ENCODE data around the gene THNSL1. TPM values are rescaled to one million over a fixed set of nuclear protein-coding genes. Genes with fewer than 3 reads are reported as not detected.

Gene THNSL1
- polyA plus RNA-seq, 1 of the 3 experiments (the other 2 are of a cell fraction), result 1.3 TPM

DNA sequence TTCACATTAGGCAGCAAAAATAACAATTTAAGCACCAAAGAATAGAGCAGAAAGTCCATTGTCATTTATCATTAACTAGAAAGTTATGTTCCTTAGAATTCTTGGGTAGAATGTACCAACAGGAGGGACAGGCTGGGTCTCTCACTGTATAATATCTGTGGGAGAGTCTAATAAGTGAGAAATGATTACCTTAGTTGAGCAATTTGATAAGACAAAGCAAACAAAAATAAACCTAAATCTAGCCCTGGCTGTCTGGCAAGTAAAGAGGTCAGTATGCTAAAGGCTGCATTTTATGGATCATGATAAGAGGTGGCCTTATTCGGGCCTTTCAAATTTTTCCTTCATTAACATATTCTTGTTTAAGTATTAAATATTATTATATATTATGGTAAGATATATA lies 35.6 kb downstream of the THNSL1 start:
- no peaks in the 10 kb centered on the region for H3F3A ChIP-seq (replicated peaks; ENCODE audit: insufficient read depth)
- no peak overlapping the region for H3K4me2 ChIP-seq
- ChIA-PET POLR2A (no interaction called here), CTCF (no interaction called here)
- no peak overlapping the region for H3K27ac ChIP-seq (ENCODE audit: low read depth in 2 of 2, low read length in 1 of 2)
- H3K27me3 ChIP-seq (ENCODE audit: insufficient read depth), result no peaks in the 10 kb centered on the region
- no peak overlapping the region for H2AFZ ChIP-seq (ENCODE audit: low read depth)
- no peak overlapping the region for H3K4me3 ChIP-seq (ENCODE audit: low read depth in 2 of 2, low read length in 1 of 2)
- no peak overlapping the region for H3K9ac ChIP-seq
- H3K36me3 ChIP-seq (replicated peaks in 1 of 2; ENCODE audit: control insufficient read depth in 1 of 2, insufficient read depth in 2 of 2, low read length in 1 of 2), result no peaks in the 10 kb centered on the region
- no peaks in the 10 kb centered on the region for H3K9me3 ChIP-seq
- H3K9me2 ChIP-seq, result no peaks in the 10 kb centered on the region
- H3K79me2 ChIP-seq (ENCODE audit: insufficient read depth), result no peaks in the 10 kb centered on the region
- TF ChIP-seq, protein P1, sequence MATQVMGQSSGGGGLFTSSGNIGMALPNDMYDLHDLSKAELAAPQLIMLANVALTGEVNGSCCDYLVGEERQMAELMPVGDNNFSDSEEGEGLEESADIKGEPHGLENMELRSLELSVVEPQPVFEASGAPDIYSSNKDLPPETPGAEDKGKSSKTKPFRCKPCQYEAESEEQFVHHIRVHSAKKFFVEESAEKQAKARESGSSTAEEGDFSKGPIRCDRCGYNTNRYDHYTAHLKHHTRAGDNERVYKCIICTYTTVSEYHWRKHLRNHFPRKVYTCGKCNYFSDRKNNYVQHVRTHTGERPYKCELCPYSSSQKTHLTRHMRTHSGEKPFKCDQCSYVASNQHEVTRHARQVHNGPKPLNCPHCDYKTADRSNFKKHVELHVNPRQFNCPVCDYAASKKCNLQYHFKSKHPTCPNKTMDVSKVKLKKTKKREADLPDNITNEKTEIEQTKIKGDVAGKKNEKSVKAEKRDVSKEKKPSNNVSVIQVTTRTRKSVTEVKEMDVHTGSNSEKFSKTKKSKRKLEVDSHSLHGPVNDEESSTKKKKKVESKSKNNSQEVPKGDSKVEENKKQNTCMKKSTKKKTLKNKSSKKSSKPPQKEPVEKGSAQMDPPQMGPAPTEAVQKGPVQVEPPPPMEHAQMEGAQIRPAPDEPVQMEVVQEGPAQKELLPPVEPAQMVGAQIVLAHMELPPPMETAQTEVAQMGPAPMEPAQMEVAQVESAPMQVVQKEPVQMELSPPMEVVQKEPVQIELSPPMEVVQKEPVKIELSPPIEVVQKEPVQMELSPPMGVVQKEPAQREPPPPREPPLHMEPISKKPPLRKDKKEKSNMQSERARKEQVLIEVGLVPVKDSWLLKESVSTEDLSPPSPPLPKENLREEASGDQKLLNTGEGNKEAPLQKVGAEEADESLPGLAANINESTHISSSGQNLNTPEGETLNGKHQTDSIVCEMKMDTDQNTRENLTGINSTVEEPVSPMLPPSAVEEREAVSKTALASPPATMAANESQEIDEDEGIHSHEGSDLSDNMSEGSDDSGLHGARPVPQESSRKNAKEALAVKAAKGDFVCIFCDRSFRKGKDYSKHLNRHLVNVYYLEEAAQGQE (IDR thresholded peaks at IDR 0.05; ENCODE audit: low read depth, low read length), result no peak
- TF ChIP-seq, protein P2, sequence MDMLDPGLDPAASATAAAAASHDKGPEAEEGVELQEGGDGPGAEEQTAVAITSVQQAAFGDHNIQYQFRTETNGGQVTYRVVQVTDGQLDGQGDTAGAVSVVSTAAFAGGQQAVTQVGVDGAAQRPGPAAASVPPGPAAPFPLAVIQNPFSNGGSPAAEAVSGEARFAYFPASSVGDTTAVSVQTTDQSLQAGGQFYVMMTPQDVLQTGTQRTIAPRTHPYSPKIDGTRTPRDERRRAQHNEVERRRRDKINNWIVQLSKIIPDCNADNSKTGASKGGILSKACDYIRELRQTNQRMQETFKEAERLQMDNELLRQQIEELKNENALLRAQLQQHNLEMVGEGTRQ (IDR thresholded peaks at IDR 0.05; ENCODE audit: borderline replicate concordance, low read depth, low read length), result no peak
- TF ChIP-seq NRF1 (IDR thresholded peaks at IDR 0.05; ENCODE audit: low read depth, low read length), result no peak
- TF ChIP-seq FOXM1 (IDR thresholded peaks at IDR 0.05; ENCODE audit: low read depth), result no peak
- no peak for TF ChIP-seq FOXJ3 (CRISPR knock-in tag; IDR thresholded peaks at IDR 0.05)
- no peak for TF ChIP-seq ELF1 (IDR thresholded peaks at IDR 0.05)
- TF ChIP-seq, protein P3, sequence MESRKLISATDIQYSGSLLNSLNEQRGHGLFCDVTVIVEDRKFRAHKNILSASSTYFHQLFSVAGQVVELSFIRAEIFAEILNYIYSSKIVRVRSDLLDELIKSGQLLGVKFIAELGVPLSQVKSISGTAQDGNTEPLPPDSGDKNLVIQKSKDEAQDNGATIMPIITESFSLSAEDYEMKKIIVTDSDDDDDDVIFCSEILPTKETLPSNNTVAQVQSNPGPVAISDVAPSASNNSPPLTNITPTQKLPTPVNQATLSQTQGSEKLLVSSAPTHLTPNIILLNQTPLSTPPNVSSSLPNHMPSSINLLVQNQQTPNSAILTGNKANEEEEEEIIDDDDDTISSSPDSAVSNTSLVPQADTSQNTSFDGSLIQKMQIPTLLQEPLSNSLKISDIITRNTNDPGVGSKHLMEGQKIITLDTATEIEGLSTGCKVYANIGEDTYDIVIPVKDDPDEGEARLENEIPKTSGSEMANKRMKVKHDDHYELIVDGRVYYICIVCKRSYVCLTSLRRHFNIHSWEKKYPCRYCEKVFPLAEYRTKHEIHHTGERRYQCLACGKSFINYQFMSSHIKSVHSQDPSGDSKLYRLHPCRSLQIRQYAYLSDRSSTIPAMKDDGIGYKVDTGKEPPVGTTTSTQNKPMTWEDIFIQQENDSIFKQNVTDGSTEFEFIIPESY (IDR thresholded peaks at IDR 0.05; ENCODE audit: borderline replicate concordance, low read depth), result no peak
- no peak for TF ChIP-seq TEAD4 (IDR thresholded peaks at IDR 0.05; ENCODE audit: borderline replicate concordance, insufficient read depth)
- no peak for TF ChIP-seq FOSL2 (IDR thresholded peaks at IDR 0.05; ENCODE audit: borderline replicate concordance, low read depth)
- no peak for TF ChIP-seq EP300 (IDR thresholded peaks at IDR 0.05; ENCODE audit: borderline replicate concordance in 1 of 2, low read depth in 1 of 2, low read length in 1 of 2)
- TF ChIP-seq SIN3A (IDR thresholded peaks at IDR 0.05; ENCODE audit: borderline replicate concordance, low read depth, low read length), result no peak
- no peak for TF ChIP-seq POLR2AphosphoS5 (IDR thresholded peaks at IDR 0.05; ENCODE audit: low read depth, low read length)
- TF ChIP-seq, protein P4, sequence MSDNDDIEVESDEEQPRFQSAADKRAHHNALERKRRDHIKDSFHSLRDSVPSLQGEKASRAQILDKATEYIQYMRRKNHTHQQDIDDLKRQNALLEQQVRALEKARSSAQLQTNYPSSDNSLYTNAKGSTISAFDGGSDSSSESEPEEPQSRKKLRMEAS (IDR thresholded peaks at IDR 0.05; ENCODE audit: low read depth), result no peak
- TF ChIP-seq SMC3 (IDR thresholded peaks at IDR 0.05; ENCODE audit: low read depth, low read length), result no peak
- TF ChIP-seq, protein P5, sequence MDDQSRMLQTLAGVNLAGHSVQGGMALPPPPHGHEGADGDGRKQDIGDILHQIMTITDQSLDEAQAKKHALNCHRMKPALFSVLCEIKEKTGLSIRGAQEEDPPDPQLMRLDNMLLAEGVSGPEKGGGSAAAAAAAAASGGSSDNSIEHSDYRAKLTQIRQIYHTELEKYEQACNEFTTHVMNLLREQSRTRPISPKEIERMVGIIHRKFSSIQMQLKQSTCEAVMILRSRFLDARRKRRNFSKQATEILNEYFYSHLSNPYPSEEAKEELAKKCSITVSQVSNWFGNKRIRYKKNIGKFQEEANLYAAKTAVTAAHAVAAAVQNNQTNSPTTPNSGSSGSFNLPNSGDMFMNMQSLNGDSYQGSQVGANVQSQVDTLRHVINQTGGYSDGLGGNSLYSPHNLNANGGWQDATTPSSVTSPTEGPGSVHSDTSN (IDR thresholded peaks at IDR 0.05), result no peak
- no peak for TF ChIP-seq GABPA (IDR thresholded peaks at IDR 0.05; ENCODE audit: low read depth)
- TF ChIP-seq MEF2A (IDR thresholded peaks at IDR 0.05; ENCODE audit: borderline replicate concordance, low read depth), result no peak
- no peak for DNase-seq
- no peaks in the 10 kb centered on the region for H3K4me1 ChIP-seq (ENCODE audit: control insufficient read depth in 1 of 2, insufficient read depth in 2 of 2, low read depth in 1 of 2, low read length in 1 of 2)
- no peaks in the 10 kb centered on the region for H4K20me1 ChIP-seq (ENCODE audit: insufficient read depth)
- WGBS (ENCODE audit: low lambda C conversion rate), result 83% methylated on average over 1 of the region's 1 CpG

Data from SK-N-SH (cell line).